NCI-H526 treated with DMSO at 0.1 percent for 48 hours (cell line): ENCODE measurements around the gene DUSP5.
"Not testable (repeated sequence)": the region's sequence is repeated elsewhere in the genome, so short reads cannot be mapped to it uniquely, and the experiment has no call there.

Experiments
- DNase-seq: peaks from one replicate; lab custom pipeline; 2025; lab: John Stamatoyannopoulos, UW

The DUSP5 gene, protein sequence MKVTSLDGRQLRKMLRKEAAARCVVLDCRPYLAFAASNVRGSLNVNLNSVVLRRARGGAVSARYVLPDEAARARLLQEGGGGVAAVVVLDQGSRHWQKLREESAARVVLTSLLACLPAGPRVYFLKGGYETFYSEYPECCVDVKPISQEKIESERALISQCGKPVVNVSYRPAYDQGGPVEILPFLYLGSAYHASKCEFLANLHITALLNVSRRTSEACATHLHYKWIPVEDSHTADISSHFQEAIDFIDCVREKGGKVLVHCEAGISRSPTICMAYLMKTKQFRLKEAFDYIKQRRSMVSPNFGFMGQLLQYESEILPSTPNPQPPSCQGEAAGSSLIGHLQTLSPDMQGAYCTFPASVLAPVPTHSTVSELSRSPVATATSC

DNA sequence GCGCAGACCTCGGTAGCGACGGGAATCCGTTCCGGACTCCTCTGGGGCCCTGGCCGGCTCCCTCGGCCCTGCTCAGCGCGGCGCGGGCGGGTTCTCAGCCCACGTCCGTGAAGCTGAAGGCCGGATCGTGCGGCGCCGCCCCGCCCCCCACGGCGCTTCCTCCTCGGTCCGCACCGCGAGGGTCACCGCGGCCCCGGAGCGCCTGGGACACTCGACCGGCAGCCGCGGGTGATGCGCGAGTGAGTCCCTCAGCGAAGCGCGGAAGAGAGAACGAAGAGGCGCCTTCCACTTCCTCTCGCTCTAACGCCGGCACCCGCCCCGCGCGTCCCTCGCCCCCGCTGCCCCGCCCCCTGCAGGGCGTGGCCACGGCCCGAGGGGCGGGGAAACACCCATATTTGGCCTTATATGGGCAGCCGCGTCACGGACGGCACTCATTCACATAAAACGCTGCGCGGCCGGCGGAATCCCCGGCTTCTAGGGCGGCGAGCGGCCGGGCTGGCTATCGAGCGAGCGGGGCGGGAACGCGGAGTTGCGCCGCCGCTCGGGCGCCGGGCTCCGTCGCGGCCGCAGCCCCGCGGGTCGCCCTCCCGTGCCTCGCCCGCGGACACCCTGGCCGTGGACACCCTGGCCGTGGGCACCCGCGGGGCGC lies at the start of gene DUSP5:
Gene DUSP5 (plus strand): TSS at position 470 of the 649 bp plus-strand sequence. CDS start 215 bp downstream, outside the sequence.
- DNase-seq = peak; percentile 66

DNA sequence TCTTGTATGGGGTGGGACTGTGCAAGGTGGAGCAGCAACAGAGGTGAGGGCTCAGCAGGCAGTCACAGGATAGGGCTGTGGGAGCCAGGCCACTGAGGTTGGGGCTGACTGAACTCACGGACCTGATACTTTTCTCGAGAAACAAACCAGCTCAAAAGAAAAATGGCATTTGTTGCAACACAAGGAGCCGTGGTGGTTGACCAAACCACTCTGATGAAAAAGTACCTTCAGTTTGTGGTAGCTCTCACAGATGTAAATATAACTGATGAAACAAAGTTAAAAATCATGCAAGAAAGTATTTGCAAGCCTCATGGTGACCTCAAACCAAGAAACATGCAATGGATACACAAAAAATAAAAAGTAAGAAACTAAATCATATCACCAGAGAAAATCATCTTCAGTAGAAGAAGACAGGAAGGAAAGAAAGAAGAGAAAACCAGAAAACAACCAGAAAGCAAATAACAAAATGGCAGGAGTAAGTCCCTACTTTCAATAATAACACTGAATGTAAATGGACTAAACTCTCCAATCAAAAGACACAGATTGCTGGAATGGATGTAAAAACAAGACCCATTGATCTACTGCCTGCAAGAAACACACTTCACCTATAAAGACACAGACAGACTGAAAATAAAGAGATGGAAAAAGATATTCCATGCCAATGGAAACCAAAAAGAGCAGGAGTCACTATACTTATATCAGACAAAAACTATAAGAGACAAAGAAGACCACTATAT lies 48.9 kb upstream of the DUSP5 start:
- DNase-seq = no peak

DNA sequence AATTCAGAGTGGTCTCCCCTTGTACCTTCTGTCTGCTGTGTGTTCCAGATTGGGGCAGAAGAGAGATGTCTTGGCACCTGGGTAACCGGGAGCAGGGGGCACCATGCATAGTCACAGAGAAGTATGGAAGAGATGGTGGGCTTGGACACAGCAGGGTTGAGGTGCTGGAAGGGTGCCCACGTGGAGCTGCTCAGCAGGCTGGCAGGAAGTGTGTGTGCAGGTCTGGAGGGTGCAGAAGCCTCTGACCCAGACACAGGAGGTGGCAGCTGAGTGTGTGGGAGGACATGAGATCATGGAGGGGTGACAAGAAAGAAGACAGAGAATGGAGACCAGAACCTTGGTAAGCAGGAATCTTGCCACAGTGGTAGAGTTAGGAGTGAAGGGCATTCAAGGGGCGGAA lies 42.3 kb upstream of the DUSP5 start:
- no peak for DNase-seq

DNA sequence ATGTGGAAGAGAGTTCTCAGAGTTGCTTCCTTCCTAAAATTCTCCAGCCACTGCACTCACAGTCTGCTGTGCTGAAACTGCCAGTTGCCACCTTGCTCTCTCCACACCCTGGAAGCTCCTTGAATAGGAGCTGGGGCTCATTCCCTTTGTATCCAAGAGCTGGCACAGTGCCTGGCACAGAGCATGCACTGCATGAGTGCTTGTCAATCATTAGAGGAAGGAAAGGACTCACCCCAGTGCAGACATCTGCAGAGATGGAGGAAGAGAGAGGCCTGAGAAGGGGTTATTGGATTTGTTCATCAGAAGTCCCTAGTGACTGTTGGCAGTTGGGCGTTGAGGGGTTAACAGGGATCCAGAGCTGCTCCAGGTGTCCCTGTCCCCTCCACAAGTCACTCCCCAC lies 41.7 kb upstream of the DUSP5 start:
- DNase-seq = no peak

DNA sequence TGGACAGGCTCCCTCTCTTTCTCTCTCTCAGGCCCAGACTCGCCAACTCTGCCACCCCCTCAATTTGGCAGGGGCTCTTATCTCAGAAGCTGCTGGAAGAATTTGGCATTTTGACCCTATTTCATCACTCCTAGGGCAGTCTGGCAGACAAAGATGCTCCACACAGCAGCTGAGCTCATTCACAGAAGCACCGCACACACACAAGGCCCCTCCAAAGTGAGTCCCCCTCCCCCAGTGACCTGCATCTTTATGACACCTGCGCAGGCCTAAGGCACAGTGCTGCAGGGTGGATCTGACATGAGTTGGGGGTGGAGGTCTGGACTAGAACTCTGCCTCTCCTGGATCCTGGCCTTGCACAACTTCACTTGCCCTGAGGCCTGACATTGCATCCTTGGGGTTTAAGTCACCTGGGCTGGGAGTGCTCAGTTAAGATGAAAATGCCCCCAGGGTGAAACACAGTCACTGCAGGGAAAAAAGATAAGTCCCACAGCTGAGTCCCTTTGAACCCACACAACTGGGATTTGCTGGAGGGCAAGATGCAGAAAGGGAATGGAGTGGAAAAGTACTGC lies 41.1 kb upstream of the DUSP5 start:
- DNase-seq = no peak

DNA sequence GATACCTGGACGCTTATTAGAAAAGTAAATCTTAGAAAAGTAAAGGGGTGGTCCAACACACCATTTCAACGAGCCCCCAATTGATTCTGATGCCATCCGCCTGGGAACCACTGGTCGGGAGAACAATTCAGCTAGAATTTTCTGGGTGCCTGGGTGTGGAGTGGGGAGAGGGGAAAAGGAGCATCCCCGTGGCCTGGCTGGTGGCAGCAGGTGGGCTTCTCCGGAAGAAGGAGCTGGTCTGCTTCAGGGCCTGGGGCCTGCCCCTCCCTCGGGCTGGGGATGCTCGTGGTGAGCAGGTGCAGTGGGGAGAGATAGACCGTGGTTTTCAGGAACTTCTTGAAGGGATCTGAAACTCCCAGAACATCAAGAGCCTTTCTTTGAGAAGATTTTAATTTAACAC lies 39.9 kb upstream of the DUSP5 start:
- no peak for DNase-seq

DNA sequence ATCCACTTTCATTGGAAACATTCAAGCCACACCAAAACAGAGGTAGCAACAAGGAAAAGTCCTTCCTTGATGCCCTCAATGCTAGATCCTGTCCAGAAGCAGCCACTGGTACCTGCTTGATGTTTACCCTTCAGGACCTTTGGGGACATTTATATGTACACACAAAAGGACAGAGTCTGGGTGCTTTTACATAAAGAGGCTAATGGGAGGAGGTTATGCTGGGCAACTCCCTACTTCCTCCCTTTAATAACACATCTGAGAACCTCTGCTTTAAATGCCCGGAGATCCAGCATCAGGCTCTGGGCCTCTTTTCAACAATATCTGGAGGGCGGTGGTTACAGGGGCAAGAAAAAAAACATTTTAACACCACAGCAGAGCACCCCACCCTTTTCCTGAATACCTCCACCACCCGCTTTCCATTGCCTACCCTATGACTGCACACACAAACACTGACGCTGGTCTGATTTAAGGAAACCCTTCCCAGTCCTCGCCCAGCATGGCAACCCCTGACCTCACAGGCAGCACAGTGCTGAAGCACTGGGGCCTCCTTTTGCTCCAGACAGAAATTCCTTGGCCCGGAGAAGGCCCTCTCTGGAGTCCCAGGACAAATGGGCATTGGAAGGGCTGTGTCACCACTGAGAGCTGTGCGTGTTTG lies 39.3 kb upstream of the DUSP5 start:
- no peak for DNase-seq

DNA sequence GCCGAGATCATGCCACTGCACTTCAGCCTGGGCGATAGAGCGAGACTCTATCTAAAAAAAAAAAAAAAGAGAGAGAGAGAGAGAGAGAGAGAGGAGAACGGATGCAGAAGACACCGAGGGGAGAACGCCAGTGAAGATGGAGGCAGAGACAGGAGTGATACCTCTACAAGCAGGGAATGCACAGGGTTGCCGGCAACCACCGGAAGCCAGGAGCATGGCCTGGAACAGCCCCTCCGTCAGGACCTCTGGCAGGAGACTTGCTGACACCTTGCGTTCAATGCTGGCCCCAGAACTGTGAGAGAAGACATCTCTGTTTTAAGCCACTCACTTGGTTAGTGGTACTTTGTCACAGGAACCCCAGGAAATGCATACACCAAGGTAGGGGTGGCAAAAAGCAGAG lies 38.1 kb upstream of the DUSP5 start:
- DNase-seq = no peak

DNA sequence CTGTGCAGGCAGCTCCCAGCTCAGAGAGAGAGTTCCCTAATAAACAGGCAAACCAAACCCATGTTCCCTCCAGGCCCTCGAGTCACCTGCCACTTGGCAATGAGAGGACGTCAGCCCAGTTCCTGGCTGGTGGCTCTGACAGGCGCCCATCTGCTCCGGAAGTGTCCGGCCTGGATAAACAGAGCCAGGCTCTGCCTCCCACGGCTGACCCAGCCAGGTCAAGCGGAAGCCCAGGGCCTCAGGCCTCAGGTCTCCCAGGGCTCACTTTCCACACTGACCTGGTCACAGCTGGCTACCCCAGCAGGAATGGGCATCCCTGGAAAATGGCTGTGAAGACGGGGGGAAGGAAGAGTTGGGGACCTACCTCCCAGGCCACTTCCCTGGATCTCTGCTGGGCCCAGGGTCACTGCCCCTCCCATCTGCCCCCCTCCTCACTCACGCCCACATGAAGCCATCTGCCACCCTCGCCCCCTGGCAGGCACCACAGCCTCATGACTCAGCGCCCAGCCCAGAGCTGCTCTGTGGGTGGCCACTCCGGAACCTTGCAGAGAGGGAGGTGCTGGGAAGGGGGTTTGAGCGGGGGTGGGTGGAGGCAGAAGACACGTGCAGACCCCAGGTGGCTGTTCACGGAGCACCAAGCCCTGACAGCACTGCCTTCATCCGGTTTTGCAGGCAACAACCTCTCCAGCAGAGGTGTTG lies 37.4 kb upstream of the DUSP5 start:
- DNase-seq = no peak

DNA sequence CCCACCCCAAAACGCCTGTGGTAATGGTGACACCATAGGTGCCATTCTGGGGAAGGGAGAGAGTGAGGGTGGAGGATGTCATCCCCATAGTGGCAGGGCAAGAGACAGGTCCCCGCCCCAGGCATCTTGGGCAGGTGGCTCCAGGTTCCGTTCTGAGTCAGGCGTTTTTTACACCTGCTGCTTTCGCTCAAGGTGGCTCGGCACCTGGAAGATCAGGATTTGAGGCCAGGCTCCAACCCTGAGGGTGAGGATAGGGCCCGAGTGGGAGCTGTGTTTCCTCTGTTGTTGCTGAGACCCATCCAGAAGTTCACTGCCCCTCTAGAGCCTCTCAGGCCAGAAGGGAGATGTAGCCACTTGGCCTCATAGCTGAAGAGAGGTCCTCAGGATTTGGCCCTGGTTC lies 36.6 kb upstream of the DUSP5 start:
- DNase-seq = no peak

DNA sequence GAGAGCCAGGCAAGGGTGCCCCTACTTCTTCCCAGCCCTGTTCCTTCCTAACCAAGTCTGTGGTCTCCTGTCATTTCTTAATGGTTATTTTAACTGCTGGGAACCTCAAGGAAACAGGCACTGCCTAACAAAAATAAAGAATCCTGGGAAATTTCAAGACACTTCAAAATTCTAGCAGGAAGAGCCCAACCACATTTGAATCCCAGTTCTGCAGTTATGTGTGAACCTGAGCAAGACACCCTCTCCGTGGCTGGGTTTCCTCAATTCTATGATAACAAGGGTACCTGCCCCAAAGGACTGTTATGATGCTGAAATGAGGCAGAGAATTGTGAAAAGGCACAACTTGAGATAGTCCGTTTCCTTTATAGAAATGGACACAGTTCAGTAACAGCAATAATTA lies 36.2 kb upstream of the DUSP5 start:
- DNase-seq = no peak

DNA sequence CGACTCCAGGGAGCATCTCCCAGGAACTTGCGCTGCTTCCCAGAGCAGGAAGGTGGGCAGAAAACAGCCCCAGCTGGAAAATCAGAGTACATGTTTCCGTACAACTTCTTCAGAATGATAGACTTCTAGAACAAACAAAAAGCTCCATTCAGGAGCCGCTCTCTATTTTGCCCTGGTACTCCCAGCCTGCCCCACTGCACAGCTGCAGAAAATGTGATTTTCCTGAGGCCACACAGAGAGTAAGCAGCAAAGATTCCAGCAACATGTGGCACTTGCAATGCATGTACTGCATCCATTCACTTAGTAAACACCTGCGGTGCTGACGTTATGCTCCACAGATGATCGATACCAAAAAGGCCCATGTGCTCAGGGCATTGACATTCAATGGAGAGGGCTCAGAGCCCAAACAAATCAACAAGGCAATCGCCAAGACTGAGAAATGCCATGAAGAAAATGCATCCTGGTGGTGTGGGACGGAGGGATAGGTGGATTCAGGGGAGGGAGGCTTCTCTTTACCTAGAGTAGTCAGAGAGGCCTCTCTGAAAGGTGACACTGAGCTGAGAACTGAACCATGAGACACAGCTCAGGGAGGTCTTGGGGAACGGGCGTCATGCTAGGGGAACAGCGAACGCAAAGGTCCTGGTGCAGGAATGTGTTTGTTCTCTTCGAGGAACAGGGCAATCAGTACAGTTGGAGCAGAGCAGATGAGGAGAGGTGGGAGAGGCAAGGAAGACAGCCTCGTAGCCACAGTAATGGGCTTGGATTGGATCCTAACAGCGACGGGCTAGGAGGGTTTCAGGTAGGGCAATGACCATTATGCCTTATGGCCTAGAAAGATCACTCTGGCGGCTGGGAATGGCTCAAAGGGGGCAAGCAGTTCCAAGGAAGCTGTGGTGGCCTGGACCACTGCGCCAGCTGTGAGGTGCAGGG lies 35.3 kb upstream of the DUSP5 start:
- DNase-seq = no peak

DNA sequence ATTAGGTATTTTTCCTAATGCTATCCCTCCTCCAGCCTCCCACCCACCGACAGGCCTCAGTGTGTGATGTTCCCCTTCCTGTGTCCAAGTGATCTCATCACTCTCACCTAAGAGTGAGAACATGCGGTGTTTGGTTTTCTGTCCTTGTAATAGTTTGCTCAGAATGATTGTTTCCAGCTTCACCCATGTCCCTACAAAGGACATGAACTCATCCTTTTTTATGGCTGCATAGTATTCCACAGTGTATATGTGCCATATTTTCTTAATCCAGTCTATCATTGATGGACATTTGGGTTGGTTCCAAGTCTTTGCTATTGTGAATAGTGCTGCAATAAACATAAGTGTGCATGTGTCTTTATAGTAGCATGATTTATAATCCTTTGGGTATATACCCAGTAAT lies 29.4 kb upstream of the DUSP5 start:
- DNase-seq = not testable (repeated sequence)

DNA sequence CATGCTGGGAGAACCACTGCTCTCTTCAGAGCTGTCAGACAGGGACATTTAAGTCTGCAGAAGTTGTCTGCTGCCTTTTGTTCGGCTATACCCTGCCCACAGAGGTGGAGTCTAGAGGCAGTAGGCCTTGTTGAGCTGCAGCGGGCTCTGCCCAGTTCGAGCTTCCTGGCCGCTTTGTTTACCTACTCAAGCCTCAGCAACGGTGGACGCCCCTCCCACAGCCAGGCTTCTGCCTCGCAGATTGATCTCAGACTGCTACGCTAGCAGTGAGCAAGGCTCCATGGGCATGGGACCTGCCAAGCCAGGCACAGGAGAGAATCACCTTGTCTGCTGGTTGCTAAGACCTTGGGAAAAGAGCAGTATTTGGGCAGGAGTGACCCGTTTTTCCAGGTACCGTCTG lies 27.2 kb upstream of the DUSP5 start:
- not testable (repeated sequence) for DNase-seq

DNA sequence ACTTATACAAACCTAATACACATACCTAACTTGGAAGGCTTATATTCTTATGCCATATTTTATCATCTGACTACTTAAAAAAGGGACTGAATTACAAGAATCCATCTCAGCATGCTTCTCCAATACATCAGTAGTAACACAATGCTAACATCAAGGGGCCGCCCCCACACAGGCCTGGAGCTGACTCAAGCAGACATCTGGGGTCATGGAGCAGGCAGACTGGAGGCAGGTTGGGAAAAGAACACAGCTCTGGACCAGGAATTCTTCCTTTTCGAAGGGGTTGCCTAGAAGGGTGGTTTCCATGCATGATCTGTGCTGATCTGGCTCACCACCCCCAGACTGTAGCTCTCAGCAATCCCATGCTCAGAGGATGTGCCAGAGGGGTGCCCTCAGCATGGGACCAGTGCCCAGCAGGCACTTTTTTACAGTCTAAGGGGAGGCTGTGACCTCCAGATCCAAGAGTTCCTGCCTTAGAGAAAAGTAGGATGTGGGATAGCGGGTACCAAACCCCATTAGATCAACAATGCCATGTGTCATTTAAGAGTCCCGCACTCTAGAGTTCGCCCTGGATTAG lies 26.1 kb upstream of the DUSP5 start:
- DNase-seq = no peak

DNA sequence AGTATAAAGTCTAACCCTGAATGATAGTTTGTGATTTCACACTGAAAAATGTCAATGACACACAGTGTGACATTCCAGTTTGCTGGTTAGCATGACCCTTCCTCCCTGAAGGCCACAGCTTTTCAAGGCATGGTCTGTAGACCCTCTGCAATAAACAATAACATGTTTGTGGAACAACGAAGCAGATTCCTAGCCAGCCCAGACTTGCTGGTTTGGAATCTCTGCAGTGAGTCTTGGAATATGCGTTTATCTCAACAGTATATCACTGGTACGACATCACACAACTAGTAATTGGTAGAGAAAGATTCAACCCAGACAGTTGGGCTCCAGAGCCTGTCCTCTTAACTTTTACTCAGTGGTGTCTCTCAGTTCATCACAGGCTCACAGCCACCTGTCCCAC lies 23.7 kb upstream of the DUSP5 start:
- no peak for DNase-seq

DNA sequence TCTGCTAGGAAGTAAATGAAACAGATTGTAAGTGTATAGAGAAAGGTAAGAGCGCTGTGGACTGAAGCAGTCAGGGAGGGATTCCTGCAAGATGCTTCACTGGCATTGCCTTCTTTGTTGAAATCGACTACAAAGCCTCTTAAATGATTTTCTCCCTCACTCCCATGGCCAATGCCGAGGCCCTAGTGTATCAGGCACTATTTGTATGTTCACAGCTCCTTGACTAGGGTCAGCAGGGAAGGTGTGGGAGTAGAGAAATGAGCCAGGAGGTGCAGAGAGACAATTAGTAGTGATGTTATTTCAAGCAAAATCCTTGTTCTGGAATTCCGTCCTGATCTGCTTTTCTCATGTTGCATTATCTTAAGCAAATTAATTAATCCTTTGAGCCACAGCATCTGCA lies 22.9 kb upstream of the DUSP5 start:
- no peak for DNase-seq

DNA sequence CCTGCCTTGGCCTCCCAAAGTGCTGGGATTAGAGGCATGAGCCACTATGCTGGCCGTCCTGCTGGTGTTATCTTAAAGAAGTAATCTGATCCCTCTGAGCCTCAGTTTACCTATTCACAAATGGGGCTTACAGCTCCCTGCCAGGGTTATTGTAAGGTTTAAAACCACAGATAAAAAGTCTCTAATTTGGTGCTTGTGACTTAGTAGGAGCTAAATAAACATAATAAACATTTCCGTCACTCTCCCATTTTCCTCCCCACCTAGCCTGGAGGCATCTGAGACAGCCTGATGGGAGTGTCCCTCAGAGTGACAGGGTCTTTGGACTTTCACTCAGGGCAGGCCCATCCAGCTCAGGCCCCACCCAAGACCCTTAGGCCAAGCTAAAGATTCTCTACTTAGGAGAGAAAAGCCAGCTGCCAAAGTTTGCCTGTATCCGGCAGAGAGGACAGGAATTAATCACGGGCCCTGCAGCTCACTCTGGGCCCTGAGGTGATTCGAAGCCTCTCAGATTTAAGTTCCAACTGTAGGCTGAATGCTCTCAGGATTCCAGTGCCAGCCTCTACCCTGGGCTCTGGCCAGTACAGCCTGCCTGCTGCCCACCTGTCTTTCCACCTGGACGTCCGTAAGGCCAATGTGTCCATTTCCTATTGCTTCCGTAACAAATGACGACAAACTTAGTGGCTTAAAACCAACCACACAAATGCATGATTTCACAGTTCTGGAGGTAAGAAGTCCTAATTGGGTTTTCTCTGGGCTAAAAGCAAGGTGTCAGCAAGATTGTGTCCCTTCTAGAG lies 21.8 kb upstream of the DUSP5 start:
- DNase-seq = no peak

DNA sequence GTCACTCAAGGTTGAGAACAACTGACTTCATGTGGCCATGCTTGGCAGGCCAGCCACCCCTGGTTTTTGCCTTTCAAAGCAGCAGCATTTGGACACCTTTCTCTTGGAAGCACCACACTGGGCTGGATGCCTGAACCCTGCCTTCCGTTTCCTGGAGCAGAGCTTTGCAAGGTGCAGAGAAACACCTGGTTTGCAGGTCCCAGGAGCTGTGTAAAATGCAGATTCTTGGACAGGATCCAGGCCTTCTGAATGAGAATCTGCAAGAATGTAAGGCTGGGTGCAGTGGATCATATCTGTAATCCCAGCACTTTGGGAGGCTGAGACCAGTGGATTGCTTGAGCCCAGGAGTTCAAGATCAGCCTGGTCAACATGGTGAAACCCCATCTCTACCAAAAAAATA lies 18.0 kb upstream of the DUSP5 start:
- no peak for DNase-seq
